SJSA1 (cell line): ENCODE data around the gene SORBS1. TPM values are rescaled to one million over a fixed set of nuclear protein-coding genes. Genes with fewer than 3 reads are reported as not detected.

Experiments
- DNase-seq, 2 experiments: peaks; one replicate each; pipeline ENCODE4 v3.0.0-alpha.2; 2015 to 2020; ENCODE audit warnings: low spot score in 2 of 2, low read depth in 1 of 2
- H3K27ac ChIP-seq: fragments of 250-450 bp; sonication (Bioruptor Pico); 2 replicates; pipeline ENCODE4 v1.5.1; 2020; ENCODE audit warnings: mild to moderate bottlenecking, moderate library complexity
- H3K27me3 ChIP-seq: fragments of 250-450 bp; sonication (Bioruptor Pico); replicated peaks from 2 replicates; pipeline ENCODE4 v1.5.1; 2020; ENCODE audit warnings: mild to moderate bottlenecking, moderate library complexity
- H3K36me3 ChIP-seq: fragments of 250-450 bp; sonication (Bioruptor Pico); 2 replicates; pipeline ENCODE4 v1.5.1; 2020; ENCODE audit warnings: mild to moderate bottlenecking
- H3K4me1 ChIP-seq: fragments of 250-450 bp; sonication (Bioruptor Pico); replicated peaks from 2 replicates; pipeline ENCODE4 v1.6.1; 2021; ENCODE audit warnings: mild to moderate bottlenecking
- H3K4me3 ChIP-seq: fragments of 250-450 bp; sonication (Bioruptor Pico); 2 replicates; pipeline ENCODE4 v1.5.1; 2020; ENCODE audit warnings: mild to moderate bottlenecking
- H3K9me3 ChIP-seq: fragments of 250-450 bp; sonication (Bioruptor Pico); replicated peaks from 2 replicates; pipeline ENCODE4 v1.5.1; 2020; ENCODE audit warnings: mild to moderate bottlenecking
- total RNA-seq: library from RNA; depleted of rRNA; stranded (reverse); fragments of >200 nt; shearing (Covaris generic); gene quantifications from 2 replicates; pipeline ENCODE4 v1.2.3, GENCODE V29; 2014

Gene SORBS1
- total RNA-seq, 1 experiment from 2014 or later, result 2.9 TPM

DNA sequence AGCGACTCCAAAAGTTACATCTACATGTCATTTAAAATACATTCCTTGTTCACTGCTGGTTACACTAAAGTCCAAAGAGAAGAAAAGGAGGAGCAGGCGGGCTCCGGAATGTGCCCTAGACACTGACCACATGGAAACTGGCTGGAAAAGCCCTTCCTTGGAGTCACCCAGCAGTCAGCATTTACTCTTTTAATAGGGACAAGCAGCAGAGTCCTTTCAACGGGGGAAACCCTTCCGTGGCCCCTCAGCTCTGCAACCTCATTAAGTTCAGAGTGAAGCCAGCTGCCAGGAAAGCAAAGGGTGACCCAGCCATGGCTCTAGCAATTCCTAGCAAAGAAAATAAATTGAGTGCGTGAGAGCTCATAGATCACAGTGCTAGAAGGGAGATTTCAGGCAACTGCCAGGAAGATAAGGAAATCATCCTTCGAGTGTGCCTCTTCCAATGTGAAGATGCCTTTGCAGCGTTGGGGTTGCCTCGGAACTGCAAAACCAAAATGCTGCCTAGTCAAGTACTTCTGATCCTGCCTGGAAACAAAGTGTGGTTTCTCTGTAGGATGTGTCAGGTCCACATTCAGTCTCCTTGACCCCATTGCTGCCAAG lies 101.6 kb downstream of the SORBS1 start:
- Histone ChIP-seq H3K27me3 (peaks cover 15% of the 10 kb centered on the region), H3K36me3 (no peaks in the 10 kb centered on the region), H3K4me1 (no peaks in the 10 kb centered on the region), H3K9me3 (no peaks in the 10 kb centered on the region), H3K4me3 (no peak overlapping the region), H3K27ac (no peak overlapping the region)
- DNase-seq, result no peak

- Histone ChIP-seq H3K36me3 (no peaks in the 10 kb centered on the region), H3K4me3 (no peak overlapping the region), H3K27me3 (peaks cover 16% of the 10 kb centered on the region), H3K4me1 (no peaks in the 10 kb centered on the region), H3K27ac (no peak overlapping the region), H3K9me3 (no peaks in the 10 kb centered on the region)
- DNase-seq, result no peak
These were observed 102.3 kb downstream of the SORBS1 start for GRCh38 chr10:95458871-95459270.

DNA sequence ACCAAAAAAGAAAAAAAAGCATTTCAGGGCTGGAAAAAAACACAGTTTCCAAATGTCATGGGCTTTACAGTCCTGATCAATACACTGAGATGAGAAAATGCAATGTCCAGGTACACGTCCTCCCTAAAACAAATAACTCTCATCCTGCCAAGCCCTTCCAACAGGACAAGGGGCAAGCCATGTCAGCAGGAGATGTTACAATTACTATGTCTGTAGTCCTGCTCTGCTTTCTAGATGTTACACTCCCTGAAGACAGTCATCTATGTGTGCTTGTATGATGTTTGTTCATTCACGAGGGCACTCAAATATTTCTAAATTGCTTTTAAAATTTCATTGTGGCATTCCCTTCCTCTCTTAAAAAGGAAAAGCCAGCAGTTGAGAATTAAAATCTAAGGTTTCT lies 103.2 kb downstream of the SORBS1 start:
- no peak for DNase-seq
- H3K9me3 ChIP-seq, result no peaks in the 10 kb centered on the region
- no peaks in the 10 kb centered on the region for H3K4me1 ChIP-seq
- peaks cover 16% of the 10 kb centered on the region for H3K27me3 ChIP-seq
- H3K36me3 ChIP-seq, result no peaks in the 10 kb centered on the region
- H3K4me3 ChIP-seq, result no peak overlapping the region
- no peak overlapping the region for H3K27ac ChIP-seq

GRCh38 chr10:95457319-95457886 lies 103.8 kb downstream of the SORBS1 start:
- Histone ChIP-seq H3K4me1 (no peaks in the 10 kb centered on the region), H3K27me3 (peaks cover 19% of the 10 kb centered on the region), H3K36me3 (no peaks in the 10 kb centered on the region), H3K9me3 (no peaks in the 10 kb centered on the region), H3K4me3 (no peak overlapping the region), H3K27ac (no peak overlapping the region)
- no peak for DNase-seq

- no peaks in the 10 kb centered on the region for H3K9me3 ChIP-seq
- no peaks in the 10 kb centered on the region for H3K4me1 ChIP-seq
- DNase-seq, result no peak
- H3K4me3 ChIP-seq, result no peak overlapping the region
- no peaks in the 10 kb centered on the region for H3K36me3 ChIP-seq
- peaks cover 26% of the 10 kb centered on the region for H3K27me3 ChIP-seq
- H3K27ac ChIP-seq, result no peak overlapping the region
These were observed 104.7 kb downstream of the SORBS1 start for GRCh38 chr10:95456516-95456915.

GRCh38 chr10:95454940-95455339 lies 106.2 kb downstream of the SORBS1 start:
- Histone ChIP-seq H3K27ac (no peak overlapping the region), H3K36me3 (no peaks in the 10 kb centered on the region), H3K9me3 (no peaks in the 10 kb centered on the region), H3K4me1 (no peaks in the 10 kb centered on the region), H3K4me3 (no peak overlapping the region), H3K27me3 (peaks cover 36% of the 10 kb centered on the region)
- DNase-seq, result no peak

DNA sequence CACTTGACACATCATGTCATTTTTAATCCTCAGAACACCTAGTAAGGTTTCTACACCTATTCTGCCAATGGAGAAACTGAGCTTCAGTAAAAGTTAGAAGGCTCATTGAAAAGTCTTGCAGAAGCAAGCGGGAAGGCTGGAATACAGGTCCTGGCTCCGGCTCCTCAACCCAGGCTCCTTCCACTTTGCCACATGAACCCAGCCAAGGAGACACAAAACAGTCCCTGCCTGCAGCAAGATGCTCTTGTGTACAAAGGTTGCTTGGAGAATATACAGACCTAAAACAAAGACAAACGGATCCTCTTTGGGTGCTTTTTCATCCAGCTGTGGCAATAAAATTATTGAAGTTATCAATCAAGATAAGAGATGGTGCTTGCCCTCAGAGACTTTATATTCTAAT lies 106.8 kb downstream of the SORBS1 start:
- Histone ChIP-seq H3K27ac (no peak overlapping the region), H3K27me3 (peaks cover 37% of the 10 kb centered on the region), H3K4me3 (no peak overlapping the region), H3K4me1 (no peaks in the 10 kb centered on the region), H3K36me3 (no peaks in the 10 kb centered on the region), H3K9me3 (no peaks in the 10 kb centered on the region)
- no peak for DNase-seq

DNA sequence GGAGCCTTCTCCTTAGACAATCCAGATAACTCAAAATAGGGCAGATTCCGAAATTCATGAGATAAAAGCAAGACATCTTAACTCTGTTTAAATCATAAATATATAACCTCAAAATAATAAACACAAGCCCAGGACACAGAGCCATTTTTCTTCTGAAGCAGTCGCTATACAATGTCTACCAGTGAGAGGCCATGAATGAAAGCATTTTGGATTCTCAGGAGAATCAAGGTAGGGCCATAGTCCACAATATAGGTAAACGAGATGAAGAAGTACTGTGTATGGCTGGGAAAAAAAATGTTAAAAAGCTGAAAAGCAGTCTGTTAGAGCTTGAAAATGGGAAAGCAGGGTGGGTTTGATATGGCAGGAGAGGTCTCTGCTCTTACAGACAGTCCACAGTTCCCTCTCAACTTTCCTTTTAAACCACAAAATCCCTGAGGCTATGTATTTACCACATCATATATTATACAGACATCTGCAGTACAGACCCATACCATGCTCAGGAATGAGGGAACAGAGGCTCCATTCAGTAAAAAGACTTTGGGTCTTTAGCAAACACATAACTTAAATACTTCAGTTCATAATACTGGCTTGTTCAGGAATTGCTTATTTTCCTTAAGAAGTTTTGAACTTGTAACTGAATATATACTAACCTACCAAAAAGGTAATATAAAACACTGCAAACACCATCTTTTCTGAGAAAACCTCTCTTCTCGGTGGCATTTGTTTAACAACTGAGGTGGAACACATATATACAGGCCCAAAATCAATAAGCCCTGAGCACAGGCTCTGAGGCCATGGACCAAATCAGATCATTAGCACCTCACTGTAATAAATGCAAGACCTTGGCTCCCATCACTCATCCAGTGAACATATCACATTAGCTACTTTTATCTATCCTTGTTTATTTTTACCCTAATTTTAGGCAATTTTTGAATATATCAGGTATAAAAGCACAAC lies 109.3 kb downstream of the SORBS1 start:
- Histone ChIP-seq H3K4me1 (no peaks in the 10 kb centered on the region), H3K36me3 (no peaks in the 10 kb centered on the region), H3K4me3 (no peak overlapping the region), H3K27me3 (peaks cover 36% of the 10 kb centered on the region), H3K9me3 (no peaks in the 10 kb centered on the region), H3K27ac (no peak overlapping the region)
- DNase-seq, result no peak

GRCh38 chr10:95451150-95451549 lies 110.0 kb downstream of the SORBS1 start:
- Histone ChIP-seq H3K27ac (no peak overlapping the region), H3K4me1 (no peaks in the 10 kb centered on the region), H3K36me3 (no peaks in the 10 kb centered on the region), H3K9me3 (no peaks in the 10 kb centered on the region), H3K4me3 (no peak overlapping the region), H3K27me3 (peaks cover 34% of the 10 kb centered on the region)
- DNase-seq, result no peak

DNA sequence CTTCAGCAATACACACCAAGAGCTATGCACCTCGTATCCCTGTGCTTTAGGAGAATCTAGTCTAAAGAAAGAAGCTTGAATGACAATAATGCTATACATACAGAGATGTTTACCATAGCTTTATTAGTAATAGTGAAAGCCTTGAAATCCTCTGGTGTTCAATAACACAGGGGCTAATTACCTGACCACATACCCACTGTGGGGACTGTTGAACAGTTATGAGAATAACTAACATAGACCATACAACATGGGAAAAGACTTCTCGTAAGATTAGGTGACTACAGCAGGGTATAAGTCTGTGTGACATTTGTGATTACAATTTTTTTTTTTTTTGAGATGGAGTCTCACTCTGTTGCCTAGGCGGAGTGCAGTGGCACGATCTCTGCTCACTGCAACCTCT lies 111.0 kb downstream of the SORBS1 start:
- H3K9me3 ChIP-seq, result no peaks in the 10 kb centered on the region
- H3K4me1 ChIP-seq, result peaks cover 5% of the 10 kb centered on the region
- no peak overlapping the region for H3K27ac ChIP-seq
- no peak for DNase-seq
- H3K27me3 ChIP-seq, result peaks cover 30% of the 10 kb centered on the region
- H3K36me3 ChIP-seq, result no peaks in the 10 kb centered on the region
- H3K4me3 ChIP-seq, result no peak overlapping the region

DNA sequence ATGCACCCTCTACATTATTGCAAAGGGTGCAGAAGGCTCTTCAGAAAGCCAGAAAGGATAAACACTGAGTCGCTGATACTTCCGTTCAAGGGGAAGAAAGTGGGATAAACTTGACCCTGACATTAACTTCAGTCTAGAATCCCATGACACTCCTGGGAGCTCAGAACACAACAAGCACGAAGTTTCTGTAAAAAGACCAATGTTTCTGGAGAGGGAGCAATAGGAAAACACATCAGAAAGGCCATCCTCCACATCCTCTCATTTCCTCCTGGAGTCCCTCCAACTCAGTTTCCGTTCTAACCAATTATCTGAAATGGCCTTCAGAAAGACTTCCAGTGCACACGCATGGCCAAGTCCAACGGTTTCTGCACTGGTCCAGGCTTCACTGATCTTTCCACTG lies 113.5 kb downstream of the SORBS1 start:
- Histone ChIP-seq H3K4me3 (no peak overlapping the region), H3K9me3 (no peaks in the 10 kb centered on the region), H3K36me3 (no peaks in the 10 kb centered on the region), H3K27me3 (peaks cover 33% of the 10 kb centered on the region), H3K4me1 (peaks cover 8% of the 10 kb centered on the region), H3K27ac (no peak overlapping the region)
- no peak for DNase-seq

DNA sequence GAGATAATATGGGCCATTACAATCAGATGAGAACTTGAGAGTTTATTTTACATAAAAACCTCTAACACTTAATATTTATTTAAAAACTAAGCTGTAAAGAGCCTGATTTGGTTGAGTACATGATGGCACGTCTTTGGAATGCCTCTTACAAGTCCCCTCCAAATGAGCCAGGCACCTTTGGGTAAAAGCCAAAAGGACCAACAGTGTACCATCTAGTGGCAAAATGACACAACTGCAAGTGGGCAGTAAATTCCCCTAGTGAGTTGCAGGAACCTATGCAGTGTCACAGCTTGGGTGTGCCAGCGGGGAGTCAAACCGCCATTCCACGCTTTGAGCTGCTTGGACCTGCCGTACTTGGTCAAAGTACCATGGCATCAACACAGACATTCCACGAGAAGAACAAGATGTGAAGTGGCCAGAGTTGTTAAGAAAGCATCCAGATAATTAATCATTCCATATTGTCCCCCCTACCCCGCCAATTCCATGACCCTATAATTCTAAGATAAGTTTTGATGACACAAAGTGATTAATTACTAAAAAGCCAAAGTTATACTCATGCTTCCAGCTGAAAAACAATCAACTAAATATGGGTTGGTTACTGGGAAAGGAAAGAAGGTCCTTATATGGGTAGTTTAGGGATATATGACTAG lies 115.2 kb downstream of the SORBS1 start:
- peak; percentile 61 to 72 for DNase-seq
- no peak overlapping the region for H3K27ac ChIP-seq
- H3K27me3 ChIP-seq, result peaks cover 33% of the 10 kb centered on the region
- no peaks in the 10 kb centered on the region for H3K36me3 ChIP-seq
- H3K4me1 ChIP-seq, result peaks cover 8% of the 10 kb centered on the region
- no peak overlapping the region for H3K4me3 ChIP-seq
- H3K9me3 ChIP-seq, result no peaks in the 10 kb centered on the region

DNA sequence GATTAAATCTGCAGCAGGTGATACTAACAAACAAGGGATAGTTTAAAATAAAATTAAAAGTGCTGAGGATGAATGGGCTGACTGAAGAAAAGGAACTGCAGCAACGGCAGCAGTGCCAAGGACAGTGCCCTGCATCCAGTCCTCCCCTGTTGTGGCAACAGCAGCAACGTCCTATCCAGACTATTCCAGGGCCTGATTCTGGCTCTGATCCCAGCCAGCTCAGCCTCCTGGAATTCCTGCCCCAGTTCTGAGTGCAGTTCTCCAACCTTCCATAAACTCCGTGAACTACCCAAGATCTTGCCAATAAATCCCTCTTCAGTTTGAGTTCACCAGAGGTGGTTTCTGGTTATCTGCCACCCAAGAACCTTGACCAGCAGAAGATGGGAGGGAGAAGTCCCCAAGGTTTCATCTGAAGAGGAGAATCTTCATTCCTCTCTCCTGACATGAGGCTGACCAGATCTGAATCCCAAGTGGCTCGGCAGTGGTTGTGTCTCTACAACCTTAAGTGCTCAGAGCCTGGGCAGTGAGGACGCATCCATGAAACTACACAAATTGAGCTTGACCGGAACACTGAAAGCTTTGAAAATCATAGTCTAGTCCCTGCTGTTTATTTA lies 115.8 kb downstream of the SORBS1 start:
- peaks cover 34% of the 10 kb centered on the region for H3K27me3 ChIP-seq
- no peaks in the 10 kb centered on the region for H3K36me3 ChIP-seq
- DNase-seq, result peak in 1 of 2 experiments; percentile 53
- H3K27ac ChIP-seq, result no peak overlapping the region
- no peaks in the 10 kb centered on the region for H3K9me3 ChIP-seq
- no peak overlapping the region for H3K4me3 ChIP-seq
- peaks cover 8% of the 10 kb centered on the region for H3K4me1 ChIP-seq
